Testis (tissue), 3 donors: ENCODE results near the gene KIAA1671. TPM values are rescaled to one million over a fixed set of nuclear protein-coding genes. Genes with fewer than 3 reads are reported as not detected.

Source experiments
- DNase-seq: peaks from one replicate; pipeline ENCODE4 v3.0.0-alpha.2; 2019
- H3K27ac ChIP-seq, 2 donors: fragments of 200-600 bp; sonication (generic); one replicate each; pipeline ENCODE4 v1.5.1; 2019
- H3K27me3 ChIP-seq: fragments of 200-600 bp; sonication (generic); one replicate; pipeline ENCODE4 v1.5.1; 2019
- H3K36me3 ChIP-seq: fragments of 200-600 bp; sonication (generic); one replicate; pipeline ENCODE4 v1.5.1; 2017; ENCODE audit warnings: low read depth; ENCODE audit errors: missing control alignments
- H3K4me1 ChIP-seq: fragments of 200-600 bp; sonication (generic); one replicate; pipeline ENCODE4 v1.5.1; 2019
- H3K4me3 ChIP-seq, 2 donors: fragments of 200-600 bp; sonication (generic); one replicate each; pipeline ENCODE4 v1.5.1; 2017 to 2019
- H3K9me3 ChIP-seq: fragments of 200-600 bp; sonication (generic); one replicate; pipeline ENCODE4 v1.5.1; 2017
- CTCF ChIP-seq, 3 experiments: fragments of 450-650 bp in 2 of 3; fragments of 200-600 bp in 1 of 3; sonication (generic) in 1 of 3; IDR thresholded peaks; one replicate each; pipeline ENCODE4 v1.5.1; 2016 to 2019; ENCODE audit warnings: antibody characterized with exemption in 3 of 3, mild to moderate bottlenecking in 2 of 3, moderate library complexity in 1 of 3
- POLR2A ChIP-seq: fragments of 450-650 bp; IDR thresholded peaks from one replicate; pipeline ENCODE4 v1.6.1; 2017; ENCODE audit warnings: antibody characterized with exemption, mild to moderate bottlenecking, moderate library complexity
- WGBS, 2 donors: methylation state at CpG; one replicate each; pipeline ENCODE4 v1.1.5; 2018; 5-methylcytosine and 5-hydroxymethylcytosine counted together
- intact Hi-C: fragments of 100-400 bp; cut with DNase I; formaldehyde crosslinking; loops from one replicate; pipeline ENCODE4 v1.15.1; 2023; ENCODE audit warnings: low total_unique reads
- polyA plus RNA-seq: library from polyadenylated mRNA; stranded (reverse); fragments of 350-450 nt; fragmentation: Illumina TruSeq; extraction: RNeasy Lipid Tissue Mini Kit (QIAGEN cat#74804); gene quantifications from one replicate; pipeline ENCODE4 v1.2.3, GENCODE V29; 2014; ENCODE audit warnings: low read depth, low replicate concordance; ENCODE audit not compliant: insufficient read depth
- total RNA-seq, 2 donors: library from RNA; depleted of rRNA; stranded (reverse); fragments of >200 nt; gene quantifications; one replicate each; pipeline ENCODE4 v1.2.3, GENCODE V29; 2016

KIAA1671 gene
- total and polyA plus RNA-seq, 3 donors from 2014 or later, result 16.8 to 28.6 (median 24.4) TPM

GRCh38 chr22:25080855-25081254 lies 128.3 kb downstream of the KIAA1671 start:
- no peak for TF ChIP-seq POLR2A
- TF ChIP-seq CTCF (IDR thresholded peaks at IDR 0.05), result no peak
- no peak overlapping the region for H3K4me3 ChIP-seq
- no peak overlapping the region for H3K27ac ChIP-seq
- H3K4me1 ChIP-seq, result peaks cover 24% of the 10 kb centered on the region
- no peak for DNase-seq
- no peaks in the 10 kb centered on the region for H3K27me3 ChIP-seq
- intact Hi-C loops, result no loop called here
- H3K36me3 ChIP-seq, result no peaks in the 10 kb centered on the region
- H3K9me3 ChIP-seq, result no peaks in the 10 kb centered on the region
- WGBS, 2 donors, result 81 to 82% methylated on average over 3 of the region's 3 CpGs

- Histone ChIP-seq H3K9me3 (no peaks in the 10 kb centered on the region), H3K27me3 (no peaks in the 10 kb centered on the region), H3K27ac (no peak overlapping the region), H3K36me3 (no peaks in the 10 kb centered on the region), H3K4me3 (no peak overlapping the region), H3K4me1 (peaks cover 24% of the 10 kb centered on the region)
- peak in 2 of 3 experiments; percentile 10 to 36 for TF ChIP-seq CTCF (IDR thresholded peaks at IDR 0.05)
- no peak for TF ChIP-seq POLR2A
- WGBS, 2 donors, result 46 to 50% methylated on average over 2 to 3 of the region's 3 CpGs
- peak; percentile 58 for DNase-seq
- intact Hi-C loops, result no loop called here
Measured at GRCh38 chr22:25081409-25081824, 128.9 kb downstream of the KIAA1671 start.

- Histone ChIP-seq H3K27ac (no peak overlapping the region), H3K4me3 (no peak overlapping the region), H3K27me3 (no peaks in the 10 kb centered on the region), H3K4me1 (peaks cover 27% of the 10 kb centered on the region), H3K9me3 (no peaks in the 10 kb centered on the region), H3K36me3 (no peaks in the 10 kb centered on the region)
- 67 to 91% methylated on average over 3 of the region's 3 CpGs for WGBS, 2 donors
- no peak for DNase-seq
- intact Hi-C loops, result no loop called here
- no peak for TF ChIP-seq POLR2A
- no peak for TF ChIP-seq CTCF (IDR thresholded peaks at IDR 0.05)
Measured at GRCh38 chr22:25082096-25082495, 129.6 kb downstream of the KIAA1671 start.

- Histone ChIP-seq H3K4me3 (no peak overlapping the region), H3K4me1 (peaks cover 27% of the 10 kb centered on the region), H3K27me3 (no peaks in the 10 kb centered on the region), H3K27ac (peak overlapping the region; percentile 25 to 41), H3K9me3 (no peaks in the 10 kb centered on the region), H3K36me3 (no peaks in the 10 kb centered on the region)
- WGBS, 2 donors, result 24 to 65% methylated on average over 2 of the region's 2 CpGs
- no peak for DNase-seq
- no peak for TF ChIP-seq CTCF (IDR thresholded peaks at IDR 0.05)
- TF ChIP-seq POLR2A, result no peak
- intact Hi-C loops, result no loop called here
Measured at GRCh38 chr22:25083056-25083806, 130.7 kb downstream of the KIAA1671 start.

- peak overlapping the region; percentile 25 to 41 for H3K27ac ChIP-seq
- intact Hi-C loops, result no loop called here
- peaks cover 27% of the 10 kb centered on the region for H3K4me1 ChIP-seq
- no peaks in the 10 kb centered on the region for H3K9me3 ChIP-seq
- 62% methylated on average over 6 of the region's 6 CpGs; no CpG with 5 or more reads in 1 of the 2 donors for WGBS, 2 donors
- no peaks in the 10 kb centered on the region for H3K27me3 ChIP-seq
- H3K4me3 ChIP-seq, result no peak overlapping the region
- TF ChIP-seq CTCF (IDR thresholded peaks at IDR 0.05) (no peak), POLR2A (no peak)
- no peaks in the 10 kb centered on the region for H3K36me3 ChIP-seq
- DNase-seq, result peak; percentile 86
Measured at GRCh38 chr22:25083807-25084200, 131.3 kb downstream of the KIAA1671 start.
